Tibial nerve (tissue), 3 donors: Measurements from ENCODE around the gene HOXC4.

Experiments
- POLR2A ChIP-seq, 2 donors: fragments of 450-650 bp; IDR thresholded peaks; one replicate each; pipeline ENCODE4 v1.6.1; 2017; ENCODE audit warnings: antibody characterized with exemption in 2 of 2, mild to moderate bottlenecking in 2 of 2, moderate library complexity in 2 of 2
- TF ChIP-seq, protein P1 (sequence below), 5 experiments: fragments of 200-600 bp in 3 of 5; fragments of 450-650 bp in 2 of 5; sonication (generic) in 3 of 5; IDR thresholded peaks; one replicate each; pipeline ENCODE4 v1.5.1; 2016 to 2019; ENCODE audit warnings: antibody characterized with exemption in 5 of 5, mild to moderate bottlenecking in 3 of 5, moderate library complexity in 2 of 5

DNA sequence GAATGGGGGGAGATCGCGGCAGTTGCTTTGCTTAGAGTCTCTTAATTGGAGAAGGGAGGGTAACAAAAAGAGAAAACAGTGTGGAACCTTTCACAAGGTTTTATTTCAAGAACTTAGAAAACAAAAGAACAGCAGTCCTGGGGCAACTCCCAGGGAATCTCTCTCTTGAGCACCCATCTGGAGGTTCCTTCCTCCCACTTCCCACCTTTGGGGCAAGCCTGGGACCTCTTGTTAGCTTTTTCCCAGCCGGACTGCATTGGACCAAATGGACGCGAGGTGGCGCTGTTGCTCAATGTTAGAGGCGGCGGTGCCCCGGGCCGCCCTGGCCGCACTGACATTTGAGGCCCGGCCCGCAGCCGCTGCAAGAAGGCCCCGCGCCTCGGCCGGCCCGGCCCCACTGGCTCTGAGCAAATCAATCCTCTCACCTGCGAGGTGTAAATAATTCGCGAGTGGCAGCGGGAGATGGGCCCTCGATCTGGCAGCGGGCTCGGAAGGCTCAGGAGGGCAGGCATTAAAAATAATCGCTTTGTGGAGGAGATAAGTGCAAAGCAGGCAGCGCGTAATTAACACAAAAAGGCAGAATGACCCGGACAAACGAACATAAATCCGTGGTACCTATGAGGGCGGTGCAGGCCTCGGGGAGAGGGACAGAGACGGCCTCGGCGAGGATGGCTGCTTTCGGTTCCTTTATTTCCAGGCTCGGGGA lies 47.6 kb upstream of the HOXC4 start:
- TF ChIP-seq, protein P1, sequence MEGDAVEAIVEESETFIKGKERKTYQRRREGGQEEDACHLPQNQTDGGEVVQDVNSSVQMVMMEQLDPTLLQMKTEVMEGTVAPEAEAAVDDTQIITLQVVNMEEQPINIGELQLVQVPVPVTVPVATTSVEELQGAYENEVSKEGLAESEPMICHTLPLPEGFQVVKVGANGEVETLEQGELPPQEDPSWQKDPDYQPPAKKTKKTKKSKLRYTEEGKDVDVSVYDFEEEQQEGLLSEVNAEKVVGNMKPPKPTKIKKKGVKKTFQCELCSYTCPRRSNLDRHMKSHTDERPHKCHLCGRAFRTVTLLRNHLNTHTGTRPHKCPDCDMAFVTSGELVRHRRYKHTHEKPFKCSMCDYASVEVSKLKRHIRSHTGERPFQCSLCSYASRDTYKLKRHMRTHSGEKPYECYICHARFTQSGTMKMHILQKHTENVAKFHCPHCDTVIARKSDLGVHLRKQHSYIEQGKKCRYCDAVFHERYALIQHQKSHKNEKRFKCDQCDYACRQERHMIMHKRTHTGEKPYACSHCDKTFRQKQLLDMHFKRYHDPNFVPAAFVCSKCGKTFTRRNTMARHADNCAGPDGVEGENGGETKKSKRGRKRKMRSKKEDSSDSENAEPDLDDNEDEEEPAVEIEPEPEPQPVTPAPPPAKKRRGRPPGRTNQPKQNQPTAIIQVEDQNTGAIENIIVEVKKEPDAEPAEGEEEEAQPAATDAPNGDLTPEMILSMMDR (IDR thresholded peaks at IDR 0.05), result peak; percentile 86 to 98 (median 92)
- peak in 1 of 2 donors; percentile 27 for TF ChIP-seq POLR2A (IDR thresholded peaks at IDR 0.05)
